Cerebellar cortex (tissue), 1 donor: ENCODE measurements around the gene SLC2A8.
A peak's percentile ranks its signal among the peaks of the same experiment; 100 is the strongest.

Experiments used
- DNase-seq: peaks from one replicate; pipeline ENCODE4 v3.0.0-alpha.2; 2015; ENCODE audit warnings: low spot score

Gene SLC2A8

GRCh38 chr9:127457191-127457878, 60.4 kb downstream of the SLC2A8 start:
- peak; percentile 33 for DNase-seq
